Uterus (tissue), 2 donors: ENCODE data around the gene BZW1.

Source experiments
- CTCF ChIP-seq, 4 experiments: fragments of 200-600 bp in 2 of 4; fragments of 450-650 bp in 2 of 4; sonication (generic) in 2 of 4; IDR thresholded peaks; one replicate each; pipeline ENCODE4 v1.5.1; 2016 to 2019; ENCODE audit warnings: antibody characterized with exemption in 4 of 4, mild to moderate bottlenecking in 2 of 4, moderate library complexity in 1 of 4
- POLR2A ChIP-seq, 2 donors: fragments of 450-650 bp; IDR thresholded peaks; one replicate each; pipeline ENCODE4 v1.6.1; 2016; ENCODE audit warnings: antibody characterized with exemption in 2 of 2, mild to moderate bottlenecking in 1 of 2, moderate library complexity in 1 of 2

DNA sequence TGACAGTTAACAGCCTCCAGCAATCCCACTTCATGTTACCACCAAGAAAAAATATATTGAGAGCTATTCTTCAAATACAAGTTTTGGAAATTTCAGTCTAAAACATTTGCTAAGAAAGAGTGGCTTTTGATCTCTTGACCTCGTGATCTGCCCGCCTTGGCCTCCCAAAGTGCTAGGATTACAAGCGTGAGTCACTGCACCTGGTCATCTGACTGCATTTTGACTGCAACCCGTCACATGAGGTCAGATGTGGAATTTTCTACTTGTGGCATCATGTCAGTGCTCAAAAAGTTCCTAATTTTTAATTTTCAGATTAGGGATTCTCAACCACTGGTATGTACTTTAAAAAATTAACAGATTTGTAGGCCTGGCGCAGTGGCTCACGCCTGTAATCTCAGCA lies 61.9 kb downstream of the BZW1 start:
- TF ChIP-seq CTCF (IDR thresholded peaks at IDR 0.05) (no peak), POLR2A (IDR thresholded peaks at IDR 0.05) (no peak)
